Occipital lobe (tissue), 2 donors: ENCODE data around the gene OAF. TPM values are rescaled to one million over a fixed set of nuclear protein-coding genes. Genes with fewer than 3 reads are reported as not detected.
"Not testable (repeated sequence)": the region's sequence is repeated elsewhere in the genome, so short reads cannot be mapped to it uniquely, and the experiment has no call there.

Source experiments
- DNase-seq: peaks from one replicate; lab custom pipeline; 2025; lab: John Stamatoyannopoulos, UW
- total RNA-seq: library from RNA; depleted of rRNA; stranded (reverse); fragments of >200 nt; gene quantifications from one replicate; pipeline ENCODE4 v1.2.3, GENCODE V29; 2014

Gene OAF
- total RNA-seq, 1 donor from 2014 or later: 1.4 TPM

DNA sequence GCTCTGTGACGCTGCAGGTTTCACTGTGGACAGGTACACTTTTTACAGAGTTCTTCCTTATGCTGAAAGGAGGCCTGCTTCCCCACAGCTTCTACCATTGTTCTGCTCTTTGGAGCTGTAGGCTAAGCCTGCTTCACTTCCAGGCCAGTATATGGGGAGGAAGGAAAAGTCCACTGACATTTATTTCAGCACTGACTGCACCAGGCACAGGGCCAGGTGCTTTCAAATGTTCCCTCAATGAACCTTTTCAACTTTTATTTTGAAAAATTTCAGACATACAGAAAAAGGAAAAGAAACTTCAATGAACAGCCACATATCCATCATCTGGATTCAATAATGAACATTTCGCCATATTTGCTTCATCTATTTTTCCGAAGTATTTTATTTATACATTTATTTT is 51.1 kb downstream of the OAF start:
- no peak for DNase-seq

DNA sequence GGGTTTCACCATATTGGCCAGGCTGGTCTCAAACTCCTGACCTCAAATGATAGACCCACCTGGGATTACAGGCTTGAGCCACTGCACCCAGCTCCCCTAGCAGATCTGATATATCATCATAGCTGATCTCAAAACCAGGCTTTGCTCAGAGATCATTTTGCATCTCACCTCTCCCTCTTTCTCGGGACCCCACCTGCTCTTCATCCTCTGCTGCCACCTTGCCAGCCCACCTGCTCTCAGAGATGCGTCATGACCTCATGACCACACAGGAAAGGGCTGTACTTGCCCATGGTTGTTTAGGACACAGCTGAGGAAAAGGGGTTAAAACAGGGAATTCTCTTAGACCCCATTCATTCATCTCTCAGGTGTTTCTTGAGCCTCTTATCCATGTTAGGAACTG is 56.5 kb downstream of the OAF start:
- DNase-seq: no peak

DNA sequence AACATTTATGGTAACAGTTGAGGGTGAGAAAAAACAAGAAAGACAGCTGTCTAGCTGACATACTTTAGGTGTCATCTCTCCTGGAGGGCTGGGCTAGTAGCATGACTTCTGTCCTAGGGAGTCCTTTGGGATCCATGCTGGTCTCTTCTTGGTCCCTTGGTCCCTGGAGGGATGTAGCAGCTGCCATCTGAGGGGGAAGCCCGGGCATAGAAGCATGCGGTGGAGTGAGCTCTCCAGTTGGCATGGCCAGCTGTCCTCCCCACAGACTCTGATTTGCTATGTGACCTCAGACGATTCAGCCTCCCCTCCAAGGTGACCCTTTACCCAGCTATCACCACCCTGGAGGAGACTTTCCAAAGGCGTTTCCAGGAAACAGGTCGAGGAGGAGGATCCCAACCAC is 57.9 kb downstream of the OAF start:
- no peak for DNase-seq

DNA sequence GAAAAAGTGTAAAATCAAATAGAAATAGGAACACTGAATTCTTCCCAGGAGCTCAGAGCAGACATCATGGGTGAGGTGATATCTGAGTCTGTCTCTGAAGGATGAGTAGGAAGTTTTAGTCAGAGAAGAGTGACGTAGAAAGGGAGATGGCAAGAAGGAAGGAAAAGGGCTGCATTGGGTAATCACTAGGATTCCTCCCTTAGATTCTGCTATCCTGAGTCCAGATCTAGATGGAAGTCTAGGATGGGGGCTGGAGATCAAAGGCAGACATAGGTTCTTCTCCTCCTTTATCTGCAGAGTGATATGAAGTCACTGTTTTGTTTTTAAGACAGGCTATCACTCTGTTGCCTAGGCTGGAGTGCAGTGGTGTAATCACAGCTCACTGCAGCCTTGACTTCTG is 59.6 kb downstream of the OAF start:
- DNase-seq: no peak

DNA sequence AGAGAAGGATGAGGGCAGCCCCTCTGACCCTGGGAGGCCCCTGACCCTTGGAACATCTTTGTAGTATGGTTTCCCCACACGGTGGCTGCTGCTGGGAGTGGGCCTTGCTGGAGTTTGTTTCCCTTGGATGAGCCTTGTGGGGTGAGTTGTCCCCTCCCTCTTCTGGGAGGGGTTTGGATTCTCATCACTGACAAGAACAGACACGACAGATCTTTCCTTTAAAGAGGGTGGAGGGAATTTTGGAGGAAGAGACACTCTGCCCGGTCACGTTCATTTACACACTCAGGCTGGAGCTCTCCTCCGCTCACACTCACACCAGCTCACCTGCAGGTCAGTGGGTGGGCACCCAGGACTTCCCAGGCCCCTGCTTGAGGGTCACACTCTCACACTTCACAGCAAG is 60.8 kb downstream of the OAF start:
- no peak for DNase-seq

DNA sequence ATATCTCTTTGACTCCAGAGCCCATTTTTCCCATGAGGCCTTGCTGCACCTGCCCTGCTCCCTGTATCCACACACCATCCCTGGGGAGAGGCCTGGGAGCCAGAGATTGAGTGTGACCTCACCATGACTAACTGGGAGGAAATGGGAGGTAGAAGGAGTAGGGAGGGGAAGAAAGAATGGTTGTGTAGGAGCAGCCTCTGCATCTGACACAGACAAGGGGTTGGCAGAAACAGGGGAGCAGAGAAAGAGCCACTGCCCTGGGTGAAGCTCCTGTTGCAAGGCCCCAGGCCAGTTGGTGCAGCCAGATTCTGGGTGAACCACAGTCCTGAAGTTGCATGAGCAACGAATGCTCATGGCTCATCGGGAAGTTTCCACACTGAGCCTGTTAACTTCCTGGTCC is 61.5 kb downstream of the OAF start:
- no peak for DNase-seq

DNA sequence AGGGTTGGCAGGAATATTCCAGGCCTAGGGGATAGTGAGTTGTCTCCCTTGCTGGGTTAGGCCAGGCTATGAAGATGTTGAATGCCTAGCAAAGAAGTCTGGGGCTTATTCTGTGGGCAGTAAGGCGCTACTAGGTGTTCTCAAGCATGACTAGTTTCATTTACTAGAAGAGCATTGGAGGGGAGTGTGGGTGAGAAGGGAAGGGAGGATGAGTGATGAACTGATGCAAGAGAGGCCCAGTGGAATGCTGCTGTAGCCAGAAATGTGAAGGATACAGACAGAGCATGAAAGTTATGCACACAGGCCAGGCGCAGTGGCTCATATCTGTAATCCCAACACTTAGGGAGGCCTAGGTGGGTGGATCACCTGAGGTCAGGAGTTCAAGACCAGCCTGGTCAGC is 62.6 kb downstream of the OAF start:
- DNase-seq: no peak

DNA sequence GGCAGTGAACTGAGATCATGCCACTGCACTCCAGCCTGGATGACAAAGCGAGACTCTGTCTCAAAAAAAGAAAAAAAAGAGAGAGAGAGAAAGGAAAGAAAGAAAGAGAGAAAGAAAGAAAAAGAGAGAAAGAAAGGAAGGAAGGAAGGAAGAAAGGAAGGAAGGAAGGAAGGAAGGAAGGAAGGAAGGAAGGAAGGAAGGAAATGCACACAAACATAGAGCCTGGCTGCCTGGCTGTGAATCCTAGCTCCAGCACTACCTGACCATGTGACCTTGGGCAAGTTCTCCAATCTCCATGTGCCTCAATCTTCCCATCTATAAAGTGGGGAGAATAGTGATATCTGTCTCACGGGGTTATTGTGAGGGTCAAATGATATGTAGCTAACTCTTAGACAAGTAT is 63.1 kb downstream of the OAF start:
- DNase-seq: not testable (repeated sequence)

DNA sequence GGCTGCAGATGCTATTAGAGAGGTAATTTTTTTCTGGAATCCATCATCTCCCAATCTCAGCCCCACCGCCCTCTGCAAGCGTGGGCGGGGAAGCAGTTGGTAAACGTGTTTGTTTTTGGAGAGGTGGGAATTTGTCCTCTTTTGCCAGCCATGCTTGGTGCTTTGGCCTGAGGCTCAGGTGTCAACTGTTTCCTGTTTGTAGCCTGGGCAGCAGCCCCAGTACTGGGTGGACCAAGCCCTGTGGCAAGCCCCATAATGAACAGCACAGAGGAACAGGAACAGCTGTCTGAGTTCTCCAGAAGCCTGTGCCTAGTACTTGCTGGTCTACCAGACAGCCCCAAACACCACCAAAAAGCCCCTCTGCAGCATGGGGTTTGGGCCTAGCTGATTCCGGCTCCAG is 68.7 kb downstream of the OAF start:
- DNase-seq: no peak

Other genes starting within 250 kb of the OAF start
- gene TRIM29, start 72.9 kb upstream of the OAF start, total RNA-seq: 0.47 TPM
- gene POU2F3, start 29.1 kb downstream of the OAF start, total RNA-seq: not detected
- 22.9 TPM for gene TLCD5, start 114.3 kb downstream of the OAF start, total RNA-seq
- 235 TPM for gene ARHGEF12, start 125.4 kb downstream of the OAF start, total RNA-seq